GM12801 (cell line): ENCODE results near the gene PPP1R2C.

ENCODE experiments used
- CTCF ChIP-seq: IDR thresholded peaks from one replicate; pipeline ENCODE4 v1.5.1; 2011; ENCODE audit warnings: control low read depth; ENCODE audit not compliant: insufficient read length; ENCODE audit errors: extremely low read depth

The PPP1R2C gene

GRCh38 chrX:42732506-42732905, 45.5 kb downstream of the PPP1R2C start:
- no peak for TF ChIP-seq CTCF
